HCT116 (cell line): ENCODE data around the gene CCDC24. TPM values are rescaled to one million over a fixed set of nuclear protein-coding genes. Genes with fewer than 3 reads are reported as not detected.

Source experiments
- ATAC-seq: fragments of 200-7000 bp; cut with Tn5 transposase; 2 replicates; pipeline ENCODE4 v1.9.1; 2020; ENCODE audit warnings: mild to moderate bottlenecking, moderate library complexity
- BruUV-seq: library from RNA; stranded (reverse); fragments of 400-500 nt; replicated peaks from 2 replicates; lab custom pipeline; 2021; lab: Mats Ljungman, UMichigan
- CTCF ChIA-PET: fragments of 300-600 bp; sonication (Branson Sonifier 250); formaldehyde crosslinking; loops from one replicate; lab custom pipeline; 2021; ENCODE audit warnings: antibody characterized with exemption; lab: Charles Lee
- POLR2A ChIA-PET: fragments of 300-600, 350-600 bp; sonication (Branson Sonifier 250); formaldehyde crosslinking; loops from one replicate; lab custom pipeline; 2021; ENCODE audit warnings: antibody characterized with exemption; lab: Charles Lee
- RAD21 ChIA-PET, 2 experiments: fragments of 300-600 bp; sonication (Branson Sonifier 250); formaldehyde crosslinking; loops; one replicate each; lab custom pipeline; 2023; ENCODE audit warnings: low total read pairs in 2 of 2; ENCODE audit not compliant: uncharacterized antibody in 2 of 2, unreplicated experiment in 2 of 2, low non-redundant PET in 1 of 2; lab: Charles Lee
- DNase-seq: peaks from one replicate; pipeline ENCODE4 v3.0.0-alpha.2; 2010; ENCODE audit warnings: low read depth, low spot score
- H2AFZ ChIP-seq: fragments of 200-600 bp; shearing (Covaris generic), sonication (generic); 2 replicates; pipeline ENCODE4 v1.6.1; 2017; ENCODE audit warnings: low read depth, mixed run types, mixed read lengths, antibody characterized with exemption, low read length; ENCODE audit not compliant: poor library complexity, severe bottlenecking
- H3K27ac ChIP-seq: 2 replicates; pipeline ENCODE4 v1.5.1; 2012; ENCODE audit warnings: low read depth, low read length
- H3K27me3 ChIP-seq: fragments of 200-600 bp; sonication (generic); 2 replicates; pipeline ENCODE4 v1.6.1; 2016; ENCODE audit warnings: mixed run types, low read length, mixed read lengths; ENCODE audit not compliant: insufficient read depth
- H3K36me3 ChIP-seq, 2 experiments: fragments of 200-500 bp in 1 of 2; fragments of 200-600 bp in 1 of 2; sonication (Bioruptor generic) in 1 of 2; sonication (generic) in 1 of 2; 2 replicates each; pipeline versions ENCODE4 v1.5.1 to v1.6.1; 2014 to 2016; ENCODE audit warnings: low read length in 2 of 2, inconsistent platforms in 1 of 2, mixed read lengths in 1 of 2, mixed run types in 1 of 2; ENCODE audit not compliant: insufficient read depth in 2 of 2, control insufficient read depth in 1 of 2
- H3K4me1 ChIP-seq, 2 experiments: fragments of 200-600 bp in 1 of 2; sonication (generic) in 1 of 2; 2 replicates each; pipeline versions ENCODE4 v1.5.1 to v1.6.1; 2012 to 2017; ENCODE audit warnings: low read length in 2 of 2, inconsistent platforms in 1 of 2, mild to moderate bottlenecking in 1 of 2, mixed read lengths in 1 of 2, mixed run types in 1 of 2, moderate library complexity in 1 of 2; ENCODE audit not compliant: insufficient read depth in 2 of 2, control insufficient read depth in 1 of 2
- H3K4me2 ChIP-seq: fragments of 200-600 bp; sonication (generic); 2 replicates; pipeline ENCODE4 v1.6.1; 2017; ENCODE audit warnings: mixed run types, low read length, mixed read lengths
- H3K4me3 ChIP-seq, 2 experiments: fragments of 200-600 bp in 1 of 2; sonication (generic) in 1 of 2; replicated peaks in 1 of 2; 2 replicates each; pipeline ENCODE4 v1.5.1; 2011 to 2016; ENCODE audit warnings: low read length in 2 of 2, control low read depth in 1 of 2, low read depth in 1 of 2, mild to moderate bottlenecking in 1 of 2, mixed read lengths in 1 of 2, mixed run types in 1 of 2
- H3K79me2 ChIP-seq: fragments of 200-600 bp; sonication (generic); 2 replicates; pipeline ENCODE4 v1.6.1; 2017; ENCODE audit warnings: mild to moderate bottlenecking, mixed run types, low read length, moderate library complexity, mixed read lengths; ENCODE audit not compliant: insufficient read depth
- H3K9ac ChIP-seq: fragments of 200-600 bp; sonication (generic); 2 replicates; pipeline ENCODE4 v1.6.1; 2016; ENCODE audit warnings: low read length, mixed read lengths
- H3K9me2 ChIP-seq: fragments of 200-600 bp; sonication (generic), shearing (Covaris generic); 2 replicates; pipeline ENCODE4 v1.6.1; 2017; ENCODE audit warnings: mixed run types, mild to moderate bottlenecking, moderate library complexity; ENCODE audit not compliant: insufficient read depth
- H3K9me3 ChIP-seq, 2 experiments: fragments of 200-500 bp in 1 of 2; fragments of 200-600 bp in 1 of 2; sonication (Bioruptor generic) in 1 of 2; sonication (generic) in 1 of 2; 2 replicates each; pipeline ENCODE4 v1.6.1; 2014 to 2017; ENCODE audit warnings: low read length in 2 of 2, mixed read lengths in 2 of 2, inconsistent platforms in 1 of 2, low read depth in 1 of 2, mild to moderate bottlenecking in 1 of 2, mixed run types in 1 of 2, moderate library complexity in 1 of 2; ENCODE audit not compliant: control insufficient read depth in 1 of 2, insufficient read depth in 1 of 2
- H4K20me1 ChIP-seq: fragments of 200-600 bp; sonication (generic), shearing (Covaris generic); 2 replicates; pipeline ENCODE4 v1.6.1; 2017; ENCODE audit warnings: mixed run types, mild to moderate bottlenecking, moderate library complexity; ENCODE audit not compliant: insufficient read depth
- CBX3 ChIP-seq: IDR thresholded peaks from 2 replicates; pipeline ENCODE4 v1.6.1; 2012; ENCODE audit warnings: low read depth
- EZH2phosphoT487 ChIP-seq: fragments of 200-600 bp; IDR thresholded peaks from 2 replicates; pipeline ENCODE4 v1.6.1; 2018; ENCODE audit warnings: antibody characterized with exemption, borderline replicate concordance
- POLR2A ChIP-seq: IDR thresholded peaks from 2 replicates; pipeline ENCODE4 v1.7.0; 2011; ENCODE audit warnings: borderline replicate concordance; ENCODE audit not compliant: insufficient read depth, insufficient read length; ENCODE audit errors: extremely low read depth
- POLR2AphosphoS5 ChIP-seq: IDR thresholded peaks from 2 replicates; pipeline ENCODE4 v1.6.1; 2011; ENCODE audit warnings: mild to moderate bottlenecking, low read depth, low read length, moderate library complexity
- SP1 ChIP-seq: IDR thresholded peaks from 2 replicates; pipeline ENCODE4 v1.6.1; 2012; ENCODE audit warnings: low read depth
- SRF ChIP-seq: IDR thresholded peaks from 2 replicates; pipeline ENCODE4 v1.6.1; 2012; ENCODE audit warnings: low read depth
- TCF7L2 ChIP-seq: IDR thresholded peaks from 2 replicates; pipeline ENCODE4 v1.7.0; 2011; ENCODE audit warnings: borderline replicate concordance, inconsistent platforms; ENCODE audit not compliant: insufficient read depth, insufficient read length; ENCODE audit errors: extremely low read depth
- ZFX ChIP-seq: fragments of 450-650 bp; IDR thresholded peaks from 2 replicates; pipeline ENCODE4 v1.6.1; 2017
- intact Hi-C: fragments of 100-400 bp; cut with micrococcal nuclease; formaldehyde crosslinking; loops from 2 replicates; pipeline ENCODE4 v1.10.0; 2022
- total RNA-seq: library from RNA; stranded (reverse); gene quantifications from one replicate; pipeline ENCODE4 v1.2.1, GENCODE V29; 2021; ENCODE audit not compliant: unreplicated experiment
- TF ChIP-seq, protein P1 (sequence below): IDR thresholded peaks from 2 replicates; pipeline ENCODE4 v1.6.1; 2012; ENCODE audit warnings: low read depth
- TF ChIP-seq, protein P2 (sequence below): IDR thresholded peaks from 2 replicates; pipeline ENCODE4 v1.6.1; 2012

CCDC24 gene
- total RNA-seq, 1 experiment from 2014 or later = 23.3 TPM

DNA sequence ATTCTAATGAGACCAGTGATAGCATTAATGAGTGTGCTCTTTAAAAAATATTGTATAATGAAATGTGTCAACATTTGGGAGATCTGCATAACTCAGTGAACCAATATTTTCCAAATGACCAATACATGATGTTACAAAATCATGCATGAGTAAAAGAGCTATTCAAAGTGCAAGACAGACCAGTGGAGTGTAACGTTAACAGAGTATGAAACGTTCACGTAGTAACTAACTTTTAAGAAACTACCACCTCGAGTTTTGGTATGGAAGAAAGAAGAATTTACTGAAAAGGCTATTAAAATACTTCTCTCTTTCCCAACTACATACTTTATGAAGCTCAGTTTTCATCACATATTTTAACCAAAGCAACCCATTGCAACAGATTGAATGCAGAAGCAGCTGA, 49.4 kb downstream of the CCDC24 start (continued):
- TF ChIP-seq, protein P1, sequence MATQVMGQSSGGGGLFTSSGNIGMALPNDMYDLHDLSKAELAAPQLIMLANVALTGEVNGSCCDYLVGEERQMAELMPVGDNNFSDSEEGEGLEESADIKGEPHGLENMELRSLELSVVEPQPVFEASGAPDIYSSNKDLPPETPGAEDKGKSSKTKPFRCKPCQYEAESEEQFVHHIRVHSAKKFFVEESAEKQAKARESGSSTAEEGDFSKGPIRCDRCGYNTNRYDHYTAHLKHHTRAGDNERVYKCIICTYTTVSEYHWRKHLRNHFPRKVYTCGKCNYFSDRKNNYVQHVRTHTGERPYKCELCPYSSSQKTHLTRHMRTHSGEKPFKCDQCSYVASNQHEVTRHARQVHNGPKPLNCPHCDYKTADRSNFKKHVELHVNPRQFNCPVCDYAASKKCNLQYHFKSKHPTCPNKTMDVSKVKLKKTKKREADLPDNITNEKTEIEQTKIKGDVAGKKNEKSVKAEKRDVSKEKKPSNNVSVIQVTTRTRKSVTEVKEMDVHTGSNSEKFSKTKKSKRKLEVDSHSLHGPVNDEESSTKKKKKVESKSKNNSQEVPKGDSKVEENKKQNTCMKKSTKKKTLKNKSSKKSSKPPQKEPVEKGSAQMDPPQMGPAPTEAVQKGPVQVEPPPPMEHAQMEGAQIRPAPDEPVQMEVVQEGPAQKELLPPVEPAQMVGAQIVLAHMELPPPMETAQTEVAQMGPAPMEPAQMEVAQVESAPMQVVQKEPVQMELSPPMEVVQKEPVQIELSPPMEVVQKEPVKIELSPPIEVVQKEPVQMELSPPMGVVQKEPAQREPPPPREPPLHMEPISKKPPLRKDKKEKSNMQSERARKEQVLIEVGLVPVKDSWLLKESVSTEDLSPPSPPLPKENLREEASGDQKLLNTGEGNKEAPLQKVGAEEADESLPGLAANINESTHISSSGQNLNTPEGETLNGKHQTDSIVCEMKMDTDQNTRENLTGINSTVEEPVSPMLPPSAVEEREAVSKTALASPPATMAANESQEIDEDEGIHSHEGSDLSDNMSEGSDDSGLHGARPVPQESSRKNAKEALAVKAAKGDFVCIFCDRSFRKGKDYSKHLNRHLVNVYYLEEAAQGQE = no peak
- no peak for TF ChIP-seq TCF7L2
- no peak for TF ChIP-seq EZH2phosphoT487
- no peak for TF ChIP-seq POLR2AphosphoS5
- TF ChIP-seq, protein P2, sequence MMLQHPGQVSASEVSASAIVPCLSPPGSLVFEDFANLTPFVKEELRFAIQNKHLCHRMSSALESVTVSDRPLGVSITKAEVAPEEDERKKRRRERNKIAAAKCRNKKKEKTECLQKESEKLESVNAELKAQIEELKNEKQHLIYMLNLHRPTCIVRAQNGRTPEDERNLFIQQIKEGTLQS = no peak
- TF ChIP-seq ZFX = no peak

DNA sequence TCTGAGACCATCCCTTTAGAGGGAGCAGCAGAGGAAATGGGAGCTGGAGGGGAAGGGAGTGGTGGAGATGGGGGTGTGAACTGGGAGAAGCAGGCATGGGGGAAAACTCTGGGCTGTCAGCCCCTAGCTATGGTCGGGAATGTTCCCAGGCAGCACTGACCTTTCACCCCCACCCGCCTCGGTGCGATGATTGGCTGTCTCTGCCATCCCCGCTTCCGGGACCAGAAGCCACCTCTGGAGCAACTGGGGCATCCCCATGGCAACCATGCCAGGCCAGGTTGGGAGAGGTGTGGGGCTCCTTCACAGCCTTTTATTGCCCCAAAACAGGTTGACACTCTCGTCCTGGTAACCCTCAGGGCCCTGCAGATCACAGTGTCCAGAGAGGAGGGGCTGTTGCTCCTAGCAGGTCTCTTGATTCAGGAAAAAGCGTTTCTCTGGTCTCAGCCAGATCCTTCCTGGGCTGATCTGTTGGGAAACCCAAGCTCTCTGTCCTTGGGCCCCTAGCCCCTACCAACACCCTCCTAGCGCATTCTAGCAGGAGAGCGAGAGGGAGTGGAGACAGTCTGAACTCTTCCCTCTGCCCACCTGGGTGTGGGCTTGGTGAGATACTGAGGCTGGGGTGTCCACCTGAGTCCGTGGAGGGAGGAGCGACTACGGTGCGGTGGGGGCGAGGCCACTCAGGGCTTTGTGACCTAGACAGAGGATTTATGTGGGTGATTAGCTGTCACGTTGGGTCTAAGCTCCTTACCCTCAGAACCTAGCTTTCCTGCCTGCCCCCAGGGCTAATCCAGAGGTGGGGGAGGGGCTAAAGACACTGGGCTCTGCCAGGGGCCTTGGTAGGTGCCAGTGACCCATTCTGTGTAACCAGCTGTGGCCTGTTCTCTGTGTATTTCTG, 52.0 kb downstream of the CCDC24 start:
- peak overlapping the region; percentile 26; the same call in 1 of the 2 replicates for H3K4me2 ChIP-seq
- ChIA-PET POLR2A (interaction anchor here (0.6 to 1.6 kb wide), 3 partner anchors 10 to 678 kb away, joined by 3 read pairs; no protein-coding TSS in a partner anchor), RAD21 (no interaction called here), CTCF (no interaction called here)
- H3K36me3 ChIP-seq = no peaks in the 10 kb centered on the region
- no peaks in the 10 kb centered on the region for H3K79me2 ChIP-seq
- ATAC-seq (no peak), DNase-seq (no peak)
- no peak overlapping the region for H2AFZ ChIP-seq
- H3K9me2 ChIP-seq = no peaks in the 10 kb centered on the region
- no peaks in the 10 kb centered on the region for H3K27me3 ChIP-seq
- no peaks in the 10 kb centered on the region for H4K20me1 ChIP-seq
- H3K9ac ChIP-seq = no peak overlapping the region
- H3K4me3 ChIP-seq = no peak overlapping the region
- intact Hi-C loops = loop anchor here (10.0 kb wide), 1 partner anchor 589 kb away; the partner anchor contains the start of gene HYI
- peaks cover 2 to 22% of the 10 kb centered on the region in 2 experiments; a peak in 3 of 4 replicates for H3K4me1 ChIP-seq
- TF ChIP-seq SP1 (no peak), CBX3 (no peak), SRF (no peak), POLR2A (no peak)
- H3K9me3 ChIP-seq = no peaks in the 10 kb centered on the region
- H3K27ac ChIP-seq = no peak overlapping the region
- no TSS peak for BruUV-seq
